ENCODE results near the gene DDIT4.
A peak's percentile ranks its signal among the peaks of the same experiment; 100 is the strongest.

The DDIT4 gene

GRCh38 chr10:72316386-72316700 lies 42.6 kb downstream of the DDIT4 start:
- no peak for DNase-seq (ENCODE audit: low read depth in 1 of 2, low spot score in 1 of 2)

DNA sequence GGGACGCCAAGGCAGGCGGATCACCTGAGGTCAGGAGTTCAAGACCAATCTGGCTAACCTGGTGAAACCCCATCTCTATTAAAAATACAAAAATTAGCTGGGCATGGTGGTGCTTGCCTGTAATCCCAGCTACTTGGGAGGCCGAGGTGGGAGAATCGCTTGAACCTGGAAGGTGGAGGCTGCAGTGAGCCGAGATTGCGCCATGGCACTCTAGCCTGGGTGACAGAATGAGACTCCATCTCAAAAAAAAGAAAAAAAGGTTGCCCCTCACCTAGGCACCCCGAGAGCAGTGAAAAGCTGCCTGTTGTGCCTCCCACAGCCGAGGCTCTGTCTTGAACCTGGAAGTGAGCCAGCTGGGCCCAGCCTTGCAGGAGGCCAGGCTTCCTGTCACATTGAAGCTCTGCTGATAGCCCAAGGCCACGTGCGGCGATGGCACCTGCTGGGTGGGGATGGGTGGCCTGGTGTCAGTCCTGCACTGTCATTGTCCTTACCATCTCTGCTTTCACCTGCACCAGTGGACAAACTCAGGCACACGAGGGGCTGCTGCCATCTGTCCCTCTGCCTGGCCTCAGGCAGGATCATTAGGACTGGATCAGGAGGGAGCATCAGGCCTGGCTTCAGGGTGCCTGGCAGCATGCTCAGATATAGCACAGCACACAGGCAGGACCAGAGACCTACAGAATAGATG lies 43.2 kb downstream of the DDIT4 start:
- peak in 1 of 2 donors; percentile 44 for DNase-seq (ENCODE audit: low read depth in 1 of 2, low spot score in 1 of 2)

- DNase-seq (ENCODE audit: low read depth in 1 of 2, low spot score in 1 of 2): no peak
Observed at GRCh38 chr10:72318418-72319262, 44.9 kb downstream of the DDIT4 start.

DNA sequence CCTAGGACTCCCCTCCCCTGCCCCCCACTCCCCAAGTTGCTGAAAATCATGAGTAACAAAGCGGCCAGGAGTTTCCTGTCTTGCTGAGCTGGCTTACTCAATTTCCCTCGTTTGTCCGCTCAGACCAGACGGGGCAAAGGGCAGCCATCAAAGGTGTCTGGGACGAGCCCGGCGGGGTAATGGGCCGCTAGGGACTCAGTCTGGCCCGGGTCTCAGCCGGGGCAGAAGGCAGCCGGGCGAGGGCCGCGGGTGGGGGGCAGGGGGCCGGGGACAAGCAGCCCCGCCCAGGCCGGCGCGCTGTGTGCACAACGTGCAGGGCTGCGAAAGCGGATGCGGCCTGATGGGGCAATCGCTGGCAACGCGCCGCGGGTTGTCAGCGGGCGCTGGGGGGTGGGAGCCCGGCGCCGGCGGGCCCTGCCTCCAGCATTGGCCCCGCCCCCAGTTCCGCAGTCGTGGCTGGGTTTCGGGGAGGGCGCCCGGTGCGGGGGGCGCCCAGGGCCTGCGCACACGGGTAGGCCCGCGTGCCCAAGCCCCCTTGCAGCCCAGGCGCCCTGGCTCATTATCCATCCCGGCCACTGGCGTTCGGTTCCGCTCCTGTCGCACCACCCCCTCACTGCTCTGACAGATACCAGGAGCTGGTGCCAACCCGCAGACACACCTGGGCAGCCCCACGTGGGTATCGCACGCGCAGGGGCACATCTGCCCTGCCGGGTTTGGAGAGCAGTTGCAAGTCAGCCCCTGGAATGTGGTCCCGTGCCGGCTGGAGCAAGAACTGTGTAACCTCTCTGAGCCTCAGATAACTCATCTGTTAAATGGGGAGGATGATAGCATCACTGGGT lies 45.9 kb downstream of the DDIT4 start:
- peak; percentile 76 to 82 for DNase-seq (ENCODE audit: low read depth in 1 of 2, low spot score in 1 of 2)

DNA sequence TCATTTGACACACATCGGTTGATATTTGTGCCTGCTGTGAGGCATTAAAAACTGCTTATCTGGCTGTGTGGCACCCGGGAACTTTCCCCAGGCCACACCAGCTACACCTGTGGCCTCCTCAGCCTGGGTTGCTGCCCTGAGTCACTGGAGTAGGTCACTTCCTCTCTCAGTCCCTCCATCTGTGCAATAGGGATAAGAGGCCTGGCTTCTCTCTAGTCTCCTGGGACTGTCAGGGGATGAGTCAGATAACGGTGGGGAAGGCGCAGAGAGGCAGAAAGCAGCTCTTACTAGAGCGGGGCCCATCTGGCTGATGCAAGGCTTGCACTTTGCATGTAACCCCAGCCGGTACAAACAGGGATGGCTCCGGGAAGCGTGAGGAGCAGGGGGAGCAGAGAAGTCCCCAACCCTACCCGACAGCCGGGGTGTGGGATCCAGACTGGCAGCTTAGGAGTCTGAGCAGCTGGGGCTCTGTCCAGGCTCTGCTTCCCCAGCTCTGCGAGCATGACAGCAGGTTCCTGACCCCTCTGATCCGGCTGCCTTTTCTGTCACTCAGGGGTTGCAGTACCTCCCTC lies 47.0 kb downstream of the DDIT4 start:
- DNase-seq (ENCODE audit: low read depth in 1 of 2, low spot score in 1 of 2): peak in 1 of 2 donors; percentile 57

- DNase-seq (ENCODE audit: low read depth in 1 of 2, low spot score in 1 of 2): no peak
Observed at GRCh38 chr10:72321248-72322029, 47.7 kb downstream of the DDIT4 start.

- DNase-seq (ENCODE audit: low read depth in 1 of 2, low spot score in 1 of 2): no peak
Observed at GRCh38 chr10:72322030-72322279, 48.2 kb downstream of the DDIT4 start.

- DNase-seq (ENCODE audit: low read depth in 1 of 2, low spot score in 1 of 2): no peak
Observed at GRCh38 chr10:72322280-72323058, 48.7 kb downstream of the DDIT4 start.

DNA sequence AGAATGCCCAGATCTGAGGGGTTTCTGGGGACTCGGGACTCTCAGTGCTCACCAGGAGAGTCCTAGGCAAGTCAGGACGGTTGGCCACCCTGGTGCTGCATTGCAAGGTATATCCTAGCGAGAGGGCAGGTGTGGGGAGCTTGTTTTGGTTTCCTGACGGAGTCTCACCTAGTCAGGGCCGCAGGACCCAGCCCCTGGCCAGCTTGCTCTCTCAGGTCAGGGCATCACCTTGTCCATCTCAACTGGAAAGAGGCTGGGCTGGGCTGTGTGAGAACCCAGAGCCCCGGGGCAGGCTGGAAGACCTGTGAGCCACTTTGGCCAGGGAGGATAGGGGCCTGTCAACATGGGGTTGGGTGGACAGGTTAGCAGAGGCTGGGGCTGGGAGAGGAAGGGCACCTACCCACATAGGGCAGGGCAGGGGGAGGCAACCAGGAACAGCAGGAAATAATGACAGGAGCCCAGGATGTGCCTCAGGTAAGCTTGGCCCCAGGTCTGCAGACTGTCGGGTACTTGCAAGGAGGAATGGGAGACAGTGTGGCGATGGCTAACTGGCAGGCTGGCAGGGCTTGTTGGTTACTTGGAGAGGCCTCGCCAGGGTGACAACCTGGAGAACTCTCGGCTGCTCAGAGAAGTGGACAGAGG lies 49.5 kb downstream of the DDIT4 start:
- no peak for DNase-seq (ENCODE audit: low read depth in 1 of 2, low spot score in 1 of 2)

- no peak for DNase-seq (ENCODE audit: low read depth in 1 of 2, low spot score in 1 of 2)
Observed at GRCh38 chr10:72323771-72324191, 50.1 kb downstream of the DDIT4 start.
